ENCODE measurements around the gene ADPRH.

DNA sequence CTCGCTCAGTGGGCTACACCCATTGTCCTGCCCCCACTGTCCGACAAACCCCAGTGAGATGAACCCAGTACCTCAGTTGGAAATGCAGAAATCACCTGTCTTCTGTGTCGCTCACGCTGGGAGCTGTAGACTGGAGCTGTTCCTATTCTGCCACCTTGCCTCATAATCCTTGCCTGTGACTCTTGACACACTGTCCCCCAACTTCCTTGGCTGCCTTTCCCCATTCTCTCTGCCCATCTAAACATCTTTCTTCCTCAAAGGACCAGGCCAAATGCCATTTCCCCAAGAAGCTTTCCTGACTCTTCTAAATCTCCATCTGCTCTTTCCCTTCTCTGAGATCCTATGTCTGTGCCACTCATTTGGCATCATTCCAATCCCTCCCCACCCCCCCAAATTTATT, 10.1 kb upstream of the ADPRH start:
- TF ChIP-seq CTCF (IDR thresholded peaks at IDR 0.05) (no peak), EP300 (IDR thresholded peaks at IDR 0.05) (no peak)

Measured in suprapubic skin (tissue), 3 donors.